HEK293T (cell line): ENCODE data around the gene EOLA2.
A peak's percentile ranks its signal among the peaks of the same experiment; 100 is the strongest.
"Not testable (repeated sequence)": the region's sequence is repeated elsewhere in the genome, so short reads cannot be mapped to it uniquely, and the experiment has no call there.

Experiments
- CTCF ChIA-PET: fragments of 350-600 bp; formaldehyde crosslinking; extraction: SDS; loops from one replicate; lab custom pipeline; 2021; ENCODE audit warnings: antibody characterized with exemption, inconsistent platforms; lab: Yijun Ruan, JAX
- POLR2A ChIA-PET: fragments of 350-600 bp; formaldehyde crosslinking; extraction: SDS; loops from one replicate; lab custom pipeline; 2020; ENCODE audit warnings: antibody characterized with exemption, inconsistent platforms; lab: Yijun Ruan, JAX
- DNase-seq: peaks from one replicate; pipeline ENCODE4 v3.0.0; 2012; ENCODE audit warnings: mixed read lengths; ENCODE audit errors: extremely low spot score
- ARNT ChIP-seq: fragments of 450-650 bp; IDR thresholded peaks from 2 replicates; pipeline ENCODE4 v1.6.1; 2017; ENCODE audit warnings: mild to moderate bottlenecking
- BHLHE40 ChIP-seq: fragments of 450-650 bp; IDR thresholded peaks from 2 replicates; pipeline ENCODE4 v1.6.1; 2016; ENCODE audit warnings: mild to moderate bottlenecking, moderate library complexity, borderline replicate concordance
- CTBP1 ChIP-seq: fragments of 450-650 bp; IDR thresholded peaks from 2 replicates; pipeline ENCODE4 v1.6.1; 2016; ENCODE audit warnings: borderline replicate concordance
- ELF4 ChIP-seq: fragments of 450-650 bp; IDR thresholded peaks from 2 replicates; pipeline ENCODE4 v1.6.1; 2017; ENCODE audit warnings: antibody characterized with exemption
- FOXA1 ChIP-seq: fragments of 450-650 bp; IDR thresholded peaks from 2 replicates; pipeline ENCODE4 v1.6.1; 2016; ENCODE audit warnings: mild to moderate bottlenecking
- FOXK2 ChIP-seq: fragments of 450-650 bp; IDR thresholded peaks from 2 replicates; pipeline ENCODE4 v1.6.1; 2016; ENCODE audit warnings: mild to moderate bottlenecking
- FOXM1 ChIP-seq: fragments of 450-650 bp; IDR thresholded peaks from 2 replicates; pipeline ENCODE4 v1.6.1; 2017; ENCODE audit warnings: mild to moderate bottlenecking, borderline replicate concordance
- HDGF ChIP-seq: fragments of 450-650 bp; IDR thresholded peaks from 2 replicates; pipeline ENCODE4 v1.6.1; 2017; ENCODE audit warnings: antibody characterized with exemption, borderline replicate concordance
- L3MBTL2 ChIP-seq: fragments of 450-650 bp; conservative IDR thresholded peaks from 2 replicates; pipeline ENCODE4 v1.6.1; 2016; ENCODE audit warnings: mild to moderate bottlenecking
- LEF1 ChIP-seq: fragments of 450-650 bp; IDR thresholded peaks from 2 replicates; pipeline ENCODE4 v1.6.1; 2017; ENCODE audit warnings: mild to moderate bottlenecking, borderline replicate concordance
- NFRKB ChIP-seq: fragments of 450-650 bp; IDR thresholded peaks from 2 replicates; pipeline ENCODE4 v1.6.1; 2016; ENCODE audit warnings: mild to moderate bottlenecking, moderate library complexity
- PKNOX1 ChIP-seq: fragments of 450-650 bp; IDR thresholded peaks from 2 replicates; pipeline ENCODE4 v1.6.1; 2016
- SP1 ChIP-seq: fragments of 450-650 bp; IDR thresholded peaks from 2 replicates; pipeline ENCODE4 v1.6.1; 2017
- SUZ12 ChIP-seq: fragments of 450-650 bp; IDR thresholded peaks from 2 replicates; pipeline ENCODE4 v1.6.1; 2016; ENCODE audit warnings: mild to moderate bottlenecking
- TARDBP ChIP-seq: fragments of 450-650 bp; IDR thresholded peaks from 2 replicates; pipeline ENCODE4 v1.6.1; 2016
- ZNF384 ChIP-seq: fragments of 450-650 bp; IDR thresholded peaks from 2 replicates; pipeline ENCODE4 v1.6.1; 2016

Gene EOLA2

GRCh38 chrX:149908308-149908707 is 30.0 kb downstream of the EOLA2 start:
- no peak for DNase-seq
- no peak for TF ChIP-seq ARNT
- TF ChIP-seq LEF1, result no peak
- no peak for TF ChIP-seq FOXM1
- no peak for TF ChIP-seq ZNF384
- no peak for TF ChIP-seq SUZ12
- TF ChIP-seq PKNOX1, result no peak
- TF ChIP-seq BHLHE40, result no peak
- no peak for TF ChIP-seq FOXA1
- TF ChIP-seq CTBP1, result no peak
- TF ChIP-seq TARDBP, result no peak
- CTCF ChIA-PET, result no interaction called here
- POLR2A ChIA-PET, result no interaction called here

GRCh38 chrX:149903889-149904748 is 34.2 kb downstream of the EOLA2 start:
- POLR2A ChIA-PET, result interaction anchor here (1.2 kb wide), 1 partner anchor 16 kb away, joined by 3 read pairs; no protein-coding TSS in a partner anchor
- CTCF ChIA-PET, result no interaction called here
- DNase-seq, result peak; percentile 34
- TF ChIP-seq ARNT (no peak), FOXK2 (no peak), SUZ12 (no peak), LEF1 (no peak), PKNOX1 (no peak), TARDBP (no peak), ELF4 (no peak), SP1 (no peak), CTBP1 (no peak), HDGF (no peak), L3MBTL2 (no peak), BHLHE40 (no peak), FOXM1 (no peak), NFRKB (no peak), FOXA1 (no peak), ZNF384 (no peak)

GRCh38 chrX:149898554-149898953 is 39.7 kb downstream of the EOLA2 start:
- POLR2A ChIA-PET, result no interaction called here
- no peak for DNase-seq
- TF ChIP-seq FOXK2 (no peak), SUZ12 (no peak), FOXM1 (no peak), ELF4 (no peak), LEF1 (no peak), FOXA1 (no peak)
- CTCF ChIA-PET, result no interaction called here

- CTCF ChIA-PET, POLR2A ChIA-PET, DNase-seq: not testable (repeated sequence)
Observed at GRCh38 chrX:149890828-149891227, 47.5 kb downstream of the EOLA2 start.
